Pancreas (tissue), 10 donors: Measurements from ENCODE around the gene SPTBN4. TPM values are rescaled to one million over a fixed set of nuclear protein-coding genes. Genes with fewer than 3 reads are reported as not detected.

Experiments used
- ATAC-seq, 4 donors: fragments of 200-7000 bp; cut with Tn5 transposase; one replicate each; pipeline versions ENCODE4 v1.8.0 to v1.9.1; 2020; ENCODE audit warnings: mild to moderate bottlenecking in 4 of 4, moderate library complexity in 4 of 4
- DNase-seq, 6 donors: peaks; one replicate each; pipeline ENCODE4 v3.0.0-alpha.2; 2020
- FAIRE-seq: peaks from 2 replicates; lab custom pipeline; 2012; peaks lifted over from hg19 to GRCh38; lab: Jason Lieb, UNC
- H3K27ac ChIP-seq, 4 donors: fragments of 200-600 bp; sonication (generic); 1 replicate in 3 of 4; 2 replicates in 1 of 4; pipeline versions ENCODE4 v1.5.0 to v1.8.0; 2020
- H3K27me3 ChIP-seq, 4 donors: fragments of 200-600 bp; one replicate each; pipeline ENCODE4 v1.8.0; 2021
- H3K36me3 ChIP-seq, 3 donors: fragments of 200-600 bp; sonication (generic) in 1 of 3; one replicate each; pipeline versions ENCODE4 v1.5.0 to v1.8.0; 2020 to 2021
- H3K4me1 ChIP-seq, 3 donors: fragments of 200-600 bp; one replicate each; pipeline ENCODE4 v1.8.0; 2021
- H3K4me3 ChIP-seq, 4 donors: fragments of 200-600 bp; sonication (generic) in 2 of 4; one replicate each; pipeline versions ENCODE4 v1.5.0 to v1.8.0; 2020 to 2021
- H3K9me3 ChIP-seq, 4 donors: fragments of 200-600 bp; one replicate each; pipeline ENCODE4 v1.8.0; 2021
- WGBS, 2 donors: extraction: QIAGEN DNeasy Blood & Tissue Kit; methylation state at CpG; one replicate each; pipeline ENCODE4 v1.1.7; 2013; 5-methylcytosine and 5-hydroxymethylcytosine counted together
- intact Hi-C, 3 donors: fragments of 100-400 bp; cut with DNase I; formaldehyde crosslinking; loops; one replicate each; pipeline versions ENCODE4 v1.11.1 to v1.14.2; 2022
- polyA plus RNA-seq, 2 donors: library from polyadenylated mRNA; stranded (reverse); fragments of 200-250 nt; gene quantifications; one replicate each; pipeline ENCODE4 v1.2.3, GENCODE V29; 2013
- total RNA-seq, 6 donors: library from RNA; stranded (reverse); fragmentation: NEBNext Ultra II Directional in 4 of 6; extraction: Animal tissue kit (Norgen Biotek cat#: 25700) in 4 of 6; gene quantifications; one replicate each; pipeline versions ENCODE4 v1.2.1 to v1.2.4, GENCODE V29; 2021 to 2023
- TF ChIP-seq, protein P1 (sequence below), 4 donors: fragments of 200-600 bp; sonication (generic) in 3 of 4; IDR thresholded peaks; one replicate each; pipeline versions ENCODE4 v1.5.0 to v1.8.0; 2021; ENCODE audit warnings: antibody characterized with exemption in 4 of 4
- donor health status: healthy with polysubstance abuse.
- donor health status: DM: no; HTN: no; CAD: no; lungs with moderate emphysema.
- donor health status: DM: no; HTN: no; CAD: no.
- donor health status: control.
- donor health status: control.
- donor health status: Bipolar disorder and iron deficiency.
- donor health status: DM: yes; HTN: yes; CAD: no.
- donor health status: DM: no; HTN: no; CAD: no.
- donor health status: DM: no; HTN: no; CAD: no.
- donor health status: DM: yes; HTN: yes; CAD: no.

SPTBN4 gene
- total and polyA plus RNA-seq, 8 donors, result 1.0 to 23.9 (median 1.7) TPM

DNA sequence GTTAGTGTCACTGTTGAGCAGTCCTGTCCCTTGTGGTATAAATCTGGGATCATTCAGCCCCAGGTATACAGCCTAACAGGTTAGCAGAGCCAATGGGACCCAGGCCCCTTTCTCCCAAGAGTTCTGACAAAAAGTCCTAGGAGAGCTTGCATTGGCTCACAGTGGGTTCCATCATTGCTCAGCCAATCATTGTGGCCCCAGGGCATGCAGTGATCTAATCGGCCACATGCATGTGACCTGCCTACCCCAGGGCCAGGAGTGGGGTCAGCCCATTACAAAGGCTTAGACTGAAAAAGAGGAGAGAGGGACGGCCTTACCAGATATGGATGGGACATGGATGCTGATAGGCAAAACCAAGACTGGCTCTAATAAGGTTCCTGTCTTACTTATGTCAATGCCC, 41.1 kb downstream of the SPTBN4 start:
- DNase-seq (no peak), ATAC-seq (no peak), FAIRE-seq (no peak)
- Histone ChIP-seq H3K4me3 (no peak overlapping the region), H3K9me3 (no peaks in the 10 kb centered on the region), H3K36me3 (no peaks in the 10 kb centered on the region), H3K27me3 (peaks cover 0 to 4% (median 0%) of the 10 kb centered on the region in 4 donors), H3K4me1 (no peaks in the 10 kb centered on the region), H3K27ac (no peak overlapping the region)
- TF ChIP-seq, protein P1, sequence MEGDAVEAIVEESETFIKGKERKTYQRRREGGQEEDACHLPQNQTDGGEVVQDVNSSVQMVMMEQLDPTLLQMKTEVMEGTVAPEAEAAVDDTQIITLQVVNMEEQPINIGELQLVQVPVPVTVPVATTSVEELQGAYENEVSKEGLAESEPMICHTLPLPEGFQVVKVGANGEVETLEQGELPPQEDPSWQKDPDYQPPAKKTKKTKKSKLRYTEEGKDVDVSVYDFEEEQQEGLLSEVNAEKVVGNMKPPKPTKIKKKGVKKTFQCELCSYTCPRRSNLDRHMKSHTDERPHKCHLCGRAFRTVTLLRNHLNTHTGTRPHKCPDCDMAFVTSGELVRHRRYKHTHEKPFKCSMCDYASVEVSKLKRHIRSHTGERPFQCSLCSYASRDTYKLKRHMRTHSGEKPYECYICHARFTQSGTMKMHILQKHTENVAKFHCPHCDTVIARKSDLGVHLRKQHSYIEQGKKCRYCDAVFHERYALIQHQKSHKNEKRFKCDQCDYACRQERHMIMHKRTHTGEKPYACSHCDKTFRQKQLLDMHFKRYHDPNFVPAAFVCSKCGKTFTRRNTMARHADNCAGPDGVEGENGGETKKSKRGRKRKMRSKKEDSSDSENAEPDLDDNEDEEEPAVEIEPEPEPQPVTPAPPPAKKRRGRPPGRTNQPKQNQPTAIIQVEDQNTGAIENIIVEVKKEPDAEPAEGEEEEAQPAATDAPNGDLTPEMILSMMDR (IDR thresholded peaks at IDR 0.05), result no peak
- WGBS, 2 donors, result 52 to 54% methylated on average over 2 of the region's 2 CpGs
- intact Hi-C loops, result no loop called here

DNA sequence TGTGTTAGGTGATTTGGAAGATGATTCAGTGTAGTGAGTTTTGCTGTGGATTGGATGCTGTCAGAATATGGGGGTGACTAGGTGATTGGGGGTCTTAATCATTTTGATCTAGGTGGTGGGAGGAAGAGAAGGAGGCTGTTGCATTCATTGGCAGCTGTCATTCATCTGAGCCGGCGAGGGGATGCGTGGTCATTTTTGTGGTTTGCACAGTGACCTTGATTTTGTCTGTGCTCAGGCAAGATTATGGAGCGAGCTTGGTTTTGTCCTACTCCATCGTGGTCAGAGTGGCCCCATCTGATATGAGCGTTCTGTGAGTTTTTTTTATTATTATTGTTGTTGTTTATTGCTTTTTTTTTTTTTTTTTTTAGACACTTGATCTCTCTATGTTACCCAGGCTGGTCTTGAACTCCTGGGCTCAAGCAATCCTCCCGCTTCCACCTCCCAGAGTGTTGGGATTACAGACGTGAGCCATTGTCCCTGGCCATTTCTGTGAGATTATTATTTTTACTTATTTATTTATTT, 42.0 kb downstream of the SPTBN4 start:
- DNase-seq, result no peak
- intact Hi-C loops, result no loop called here
- TF ChIP-seq, protein P1 (IDR thresholded peaks at IDR 0.05), result no peak
- no peaks in the 10 kb centered on the region for H3K36me3 ChIP-seq
- H3K27ac ChIP-seq, result no peak overlapping the region
- H3K4me3 ChIP-seq, result no peak overlapping the region
- 72 to 77% methylated on average over 8 of the region's 8 CpGs for WGBS, 2 donors
- H3K4me1 ChIP-seq, result no peaks in the 10 kb centered on the region
- peaks cover 0 to 12% (median 2%) of the 10 kb centered on the region in 4 donors for H3K27me3 ChIP-seq
- ATAC-seq, result no peak
- no peaks in the 10 kb centered on the region for H3K9me3 ChIP-seq
- FAIRE-seq, result no peak

DNA sequence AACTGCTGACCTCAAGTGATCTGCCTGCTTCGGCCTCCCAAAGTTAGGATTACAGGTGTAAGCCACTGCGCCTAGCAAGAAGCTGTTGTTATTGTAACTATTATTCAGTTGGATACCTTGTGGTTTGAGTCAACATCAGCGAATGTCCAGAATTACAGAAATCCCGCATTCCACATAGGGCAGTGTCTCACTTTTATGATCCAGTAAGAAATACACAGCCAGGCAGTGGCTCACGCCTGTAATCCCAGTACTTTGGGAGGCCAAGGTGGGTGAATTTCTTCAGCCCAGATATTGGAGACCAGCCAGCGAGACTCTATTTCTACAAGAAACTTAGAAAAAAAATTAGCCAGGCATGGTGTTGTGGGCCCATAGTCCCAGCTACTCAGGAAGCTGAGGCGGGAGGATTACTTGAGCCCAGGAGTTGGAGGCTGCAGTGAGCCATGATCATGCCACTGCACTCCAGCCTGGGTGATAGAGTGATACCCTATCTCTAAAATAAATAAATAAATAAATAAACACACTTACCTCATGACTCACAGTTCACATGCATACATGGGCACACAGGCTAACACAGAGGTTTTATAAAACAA, 43.8 kb downstream of the SPTBN4 start:
- intact Hi-C loops, result no loop called here
- Histone ChIP-seq H3K4me3 (no peak overlapping the region), H3K27me3 (peaks cover 0 to 18% (median 5%) of the 10 kb centered on the region in 4 donors), H3K27ac (no peak overlapping the region), H3K36me3 (no peaks in the 10 kb centered on the region), H3K9me3 (no peaks in the 10 kb centered on the region), H3K4me1 (no peaks in the 10 kb centered on the region)
- TF ChIP-seq, protein P1 (IDR thresholded peaks at IDR 0.05), result no peak
- ATAC-seq (no peak), DNase-seq (no peak), FAIRE-seq (no peak)
- 78 to 84% methylated on average over 7 of the region's 7 CpGs for WGBS, 2 donors

DNA sequence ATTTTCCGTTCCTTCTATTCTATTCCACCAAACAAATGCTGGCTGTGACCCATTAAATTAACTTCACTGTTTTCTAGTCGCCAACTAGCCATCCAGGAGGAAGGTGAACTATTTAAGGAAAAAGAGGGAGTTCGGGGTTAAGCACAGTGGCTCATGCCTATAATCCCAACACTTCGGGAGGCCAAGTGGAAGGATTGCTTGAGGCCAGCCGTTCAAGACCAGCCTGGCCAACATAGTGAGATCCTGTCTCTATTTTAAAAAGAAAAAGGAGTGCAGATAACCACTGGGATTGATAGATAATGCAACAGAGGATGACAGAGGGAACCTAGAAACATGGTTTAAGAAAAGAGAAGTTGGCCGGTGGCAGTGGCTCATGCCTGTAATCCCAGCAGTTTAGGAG, 44.7 kb downstream of the SPTBN4 start:
- Histone ChIP-seq H3K4me1 (no peaks in the 10 kb centered on the region), H3K9me3 (no peaks in the 10 kb centered on the region), H3K4me3 (no peak overlapping the region), H3K36me3 (no peaks in the 10 kb centered on the region), H3K27ac (no peak overlapping the region), H3K27me3 (peaks cover 0 to 18% (median 5%) of the 10 kb centered on the region in 4 donors)
- DNase-seq, result no peak
- intact Hi-C loops, result no loop called here
- TF ChIP-seq, protein P1 (IDR thresholded peaks at IDR 0.05), result no peak
- no peak for FAIRE-seq
- WGBS, 2 donors, result 70 to 85% methylated on average over 6 of the region's 6 CpGs
- no peak for ATAC-seq

DNA sequence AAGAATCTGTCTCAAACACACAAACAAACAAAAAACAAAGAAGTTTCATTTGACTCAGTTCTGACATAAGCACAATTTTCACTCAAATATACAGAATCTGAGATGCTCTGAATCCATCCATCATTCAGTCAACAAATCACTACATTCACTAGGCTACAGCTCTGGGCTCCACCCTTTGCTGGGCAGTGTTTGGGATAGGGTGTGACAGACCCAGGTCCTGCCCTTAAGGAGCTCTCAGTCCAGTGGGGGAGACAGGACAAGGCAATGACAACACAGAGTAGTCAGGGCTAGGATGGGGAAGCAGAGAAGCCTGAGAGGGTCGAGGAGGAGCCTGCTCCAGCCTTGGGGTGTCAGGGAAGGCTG, 45.3 kb downstream of the SPTBN4 start:
- FAIRE-seq, result no peak
- peaks cover 0 to 18% (median 5%) of the 10 kb centered on the region in 4 donors for H3K27me3 ChIP-seq

More for the DNA sequence above, 45.3 kb downstream of the SPTBN4 start:
- H3K4me3 ChIP-seq, result no peak overlapping the region
- H3K9me3 ChIP-seq, result no peaks in the 10 kb centered on the region
- ATAC-seq (no peak), DNase-seq (no peak)
- no peak overlapping the region for H3K27ac ChIP-seq
- no peaks in the 10 kb centered on the region for H3K4me1 ChIP-seq
- intact Hi-C loops, result no loop called here
- TF ChIP-seq, protein P1 (IDR thresholded peaks at IDR 0.05), result no peak
- 0 to 18% methylated on average over 1 of the region's 1 CpG for WGBS, 2 donors
- H3K36me3 ChIP-seq, result no peaks in the 10 kb centered on the region
